Natural killer cell (primary cell): ENCODE measurements around the gene TCERG1L. TPM values are rescaled to one million over a fixed set of nuclear protein-coding genes. Genes with fewer than 3 reads are reported as not detected.

Experiments
- ATAC-seq, 3 donors: fragments of 150-1000 bp in 2 of 3; fragments of 200-7000 bp in 1 of 3; cut with Tn5 transposase; 1 replicate in 1 of 3; 2 replicates in 2 of 3; pipeline ENCODE4 v1.10.0; 2021; ENCODE audit warnings: mild to moderate bottlenecking in 2 of 3, moderate library complexity in 2 of 3
- DNase-seq, 2 donors: peaks; one replicate each; pipeline versions ENCODE4 v3.0.0 to v3.0.0-alpha.2; 2013 to 2021; ENCODE audit warnings: mixed read lengths in 1 of 2
- H3K27ac ChIP-seq: one replicate; pipeline ENCODE4 v1.5.1; 2013; ENCODE audit warnings: mild to moderate bottlenecking, low read length
- H3K27me3 ChIP-seq: one replicate; pipeline ENCODE4 v1.6.1; 2013; ENCODE audit warnings: low read length; ENCODE audit not compliant: control insufficient read depth, insufficient read depth
- H3K36me3 ChIP-seq: one replicate; pipeline ENCODE4 v1.6.1; 2013; ENCODE audit warnings: low read length; ENCODE audit not compliant: control insufficient read depth, insufficient read depth
- H3K4me1 ChIP-seq: one replicate; pipeline ENCODE4 v1.6.1; 2013; ENCODE audit warnings: low read length; ENCODE audit not compliant: control insufficient read depth, insufficient read depth
- H3K4me3 ChIP-seq: one replicate; pipeline ENCODE4 v1.5.1; 2013; ENCODE audit warnings: low read length
- H3K9me3 ChIP-seq: one replicate; pipeline ENCODE4 v1.6.1; 2013; ENCODE audit warnings: low read length; ENCODE audit not compliant: control insufficient read depth, insufficient read depth
- H3K27ac Mint-ChIP-seq, 2 donors: one replicate each; pipeline ENCODE4 v1.8.0; 2022; ENCODE audit warnings: mild to moderate bottlenecking in 2 of 2, mixed read lengths in 2 of 2, moderate library complexity in 1 of 2
- H3K27me3 Mint-ChIP-seq, 2 donors: one replicate each; pipeline ENCODE4 v1.8.0; 2022; ENCODE audit warnings: low read depth in 2 of 2, mixed read lengths in 2 of 2
- H3K36me3 Mint-ChIP-seq: one replicate; pipeline ENCODE4 v1.8.0; 2022; ENCODE audit warnings: mixed read lengths
- H3K4me1 Mint-ChIP-seq, 2 donors: one replicate each; pipeline ENCODE4 v1.8.0; 2022; ENCODE audit warnings: mixed read lengths in 2 of 2
- H3K4me3 Mint-ChIP-seq: one replicate; pipeline ENCODE4 v1.8.0; 2022; ENCODE audit warnings: mild to moderate bottlenecking, moderate library complexity, mixed read lengths
- H3K9me3 Mint-ChIP-seq, 2 donors: one replicate each; pipeline ENCODE4 v1.8.0; 2022; ENCODE audit warnings: mixed read lengths in 2 of 2
- CTCF ChIP-seq: fragments of 200-600 bp; IDR thresholded peaks from one replicate; pipeline ENCODE4 v1.8.0; 2022; ENCODE audit warnings: antibody characterized with exemption
- WGBS: methylation state at CpG from one replicate; pipeline ENCODE4 v1.1.7; 2013; ENCODE audit warnings: missing lambda C conversion rate; ENCODE audit not compliant: insufficient coverage; 5-methylcytosine and 5-hydroxymethylcytosine counted together
- intact Hi-C: fragments of 100-400 bp; cut with micrococcal nuclease; formaldehyde crosslinking; loops from one replicate; pipeline ENCODE4 v1.14.2; 2022
- total RNA-seq, 4 donors: library from RNA; stranded (reverse); fragments of 120-200 nt in 1 of 4; gene quantifications; one replicate each; pipeline versions ENCODE4 v1.2.3 to v1.2.4, GENCODE V29; 2013 to 2022

TCERG1L gene
- total RNA-seq, 3 donors from 2014 or later (not counting 1 experiment from before 2014, with no cell fraction given), result 0.48 TPM; not detected in 2

DNA sequence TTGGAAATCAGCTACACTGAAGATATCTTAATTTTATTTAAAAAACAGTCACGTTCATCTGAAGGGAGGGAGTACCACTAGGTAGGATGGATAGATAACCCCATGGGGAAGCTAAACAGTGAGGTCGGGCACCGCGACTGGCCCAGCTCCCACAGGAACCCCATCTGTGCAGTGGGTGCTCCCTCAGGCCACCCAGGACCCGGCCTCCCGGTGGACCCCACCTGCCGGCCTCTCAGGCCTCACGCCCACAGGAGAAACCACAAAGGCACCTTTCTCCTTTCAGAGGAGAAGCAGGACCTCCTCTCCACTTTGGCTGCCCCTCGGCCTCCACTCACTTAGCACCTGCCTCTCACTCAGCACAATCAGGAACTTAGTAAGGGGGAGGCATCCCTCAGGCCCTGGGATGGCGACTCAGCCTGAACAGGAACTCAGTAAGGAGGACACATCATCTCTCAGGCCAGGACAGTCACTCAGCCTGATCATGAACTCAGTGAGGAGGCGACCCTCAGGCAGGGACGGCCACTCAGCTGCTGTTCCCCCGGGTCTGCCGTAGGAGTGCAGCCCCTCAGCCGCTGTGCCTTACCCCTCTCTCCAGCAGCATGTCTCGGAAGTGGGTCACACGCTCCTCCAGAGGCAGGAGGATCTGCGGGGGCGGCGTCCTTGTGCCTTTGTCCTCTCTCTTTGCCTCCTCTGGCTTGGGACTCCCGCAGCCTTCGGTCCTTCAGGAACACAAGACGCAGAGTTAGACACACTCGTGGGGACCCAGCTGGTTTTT is 195.1 kb downstream of the TCERG1L start:
- DNase-seq (no peak), ATAC-seq (no peak)
- 84% methylated on average over 24 of the region's 24 CpGs for WGBS
- H3K4me3 Mint-ChIP-seq, result no peak overlapping the region
- Histone ChIP-seq H3K9me3 (no peaks in the 10 kb centered on the region), H3K27ac (no peak overlapping the region), H3K36me3 (no peaks in the 10 kb centered on the region), H3K4me3 (no peak overlapping the region), H3K27me3 (no peaks in the 10 kb centered on the region), H3K4me1 (no peaks in the 10 kb centered on the region)
- intact Hi-C loops, result no loop called here
- H3K27ac Mint-ChIP-seq, result no peak overlapping the region
- no peaks in the 10 kb centered on the region for H3K36me3 Mint-ChIP-seq
- H3K9me3 Mint-ChIP-seq, result no peaks in the 10 kb centered on the region
- H3K4me1 Mint-ChIP-seq, result no peaks in the 10 kb centered on the region
- TF ChIP-seq CTCF, result no peak
- H3K27me3 Mint-ChIP-seq, result no peaks in the 10 kb centered on the region

DNA sequence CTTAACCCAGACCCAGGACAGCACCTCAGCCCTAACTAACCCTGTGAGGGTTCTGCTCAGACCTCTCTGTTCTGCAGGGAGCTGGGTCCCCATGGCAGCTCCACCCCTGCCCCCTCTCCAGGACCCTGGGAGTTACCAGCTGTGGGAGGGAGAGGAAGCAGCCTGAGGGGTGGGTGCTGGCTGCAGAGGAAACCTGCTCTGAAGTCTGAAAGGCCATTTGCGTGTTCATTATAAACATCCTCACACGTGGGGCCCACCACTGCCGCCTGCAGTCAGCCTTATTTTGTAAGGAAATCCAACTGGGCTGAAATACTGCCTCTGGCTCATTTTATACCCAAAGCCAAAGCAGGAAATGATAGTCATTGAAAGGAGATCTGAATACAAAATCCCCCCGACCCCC is 195.7 kb downstream of the TCERG1L start:
- no peak overlapping the region for H3K4me3 Mint-ChIP-seq
- no peak for ATAC-seq

GRCh38 chr10:131115321-131115720 is 196.2 kb downstream of the TCERG1L start:
- Mint-ChIP-seq H3K4me1 (no peaks in the 10 kb centered on the region), H3K9me3 (no peaks in the 10 kb centered on the region), H3K4me3 (no peak overlapping the region), H3K27me3 (no peaks in the 10 kb centered on the region), H3K27ac (no peak overlapping the region), H3K36me3 (no peaks in the 10 kb centered on the region)
- H3K27ac ChIP-seq, result no peak overlapping the region
- H3K36me3 ChIP-seq, result no peaks in the 10 kb centered on the region
- no peak overlapping the region for H3K4me3 ChIP-seq
- no peak for TF ChIP-seq CTCF
- H3K9me3 ChIP-seq, result no peaks in the 10 kb centered on the region
- intact Hi-C loops, result no loop called here
- ATAC-seq, result no peak
- WGBS, result 91% methylated on average over 13 of the region's 14 CpGs
- DNase-seq, result no peak
- no peaks in the 10 kb centered on the region for H3K4me1 ChIP-seq
- H3K27me3 ChIP-seq, result no peaks in the 10 kb centered on the region

More for the DNA sequence above, 195.7 kb downstream of the TCERG1L start:
- no peak for TF ChIP-seq CTCF
- no peaks in the 10 kb centered on the region for H3K27me3 Mint-ChIP-seq
- intact Hi-C loops, result no loop called here
- H3K27me3 ChIP-seq, result no peaks in the 10 kb centered on the region
- H3K4me3 ChIP-seq, result no peak overlapping the region
- no peaks in the 10 kb centered on the region for H3K9me3 ChIP-seq
- DNase-seq, result no peak
- H3K4me1 ChIP-seq, result no peaks in the 10 kb centered on the region
- WGBS, result 64% methylated on average over 4 of the region's 4 CpGs
- H3K36me3 ChIP-seq, result no peaks in the 10 kb centered on the region
- no peaks in the 10 kb centered on the region for H3K9me3 Mint-ChIP-seq
- no peaks in the 10 kb centered on the region for H3K36me3 Mint-ChIP-seq
- H3K27ac ChIP-seq, result no peak overlapping the region
- no peaks in the 10 kb centered on the region for H3K4me1 Mint-ChIP-seq
- no peak overlapping the region for H3K27ac Mint-ChIP-seq

GRCh38 chr10:131114846-131115245 is 196.7 kb downstream of the TCERG1L start:
- no peaks in the 10 kb centered on the region for H3K9me3 ChIP-seq
- Mint-ChIP-seq H3K27me3 (no peaks in the 10 kb centered on the region), H3K4me3 (no peak overlapping the region), H3K36me3 (no peaks in the 10 kb centered on the region), H3K27ac (no peak overlapping the region), H3K9me3 (no peaks in the 10 kb centered on the region), H3K4me1 (no peaks in the 10 kb centered on the region)
- no peak for DNase-seq
- no peaks in the 10 kb centered on the region for H3K36me3 ChIP-seq
- ATAC-seq, result no peak
- H3K27ac ChIP-seq, result no peak overlapping the region
- H3K4me1 ChIP-seq, result no peaks in the 10 kb centered on the region
- WGBS, result 93% methylated on average over 15 of the region's 15 CpGs
- H3K4me3 ChIP-seq, result no peak overlapping the region
- no peak for TF ChIP-seq CTCF
- intact Hi-C loops, result no loop called here
- no peaks in the 10 kb centered on the region for H3K27me3 ChIP-seq
